GM19463 (cell line): ENCODE data around the gene GNB4.
A peak's percentile ranks its signal among the peaks of the same experiment; 100 is the strongest.

Experiments
- ATAC-seq: cut with Tn5 transposase; IDR thresholded peaks from one replicate; pipeline ENCODE4 v1.9.1; 2021; ENCODE audit warnings: mild to moderate bottlenecking, moderate library complexity; ENCODE audit not compliant: unreplicated experiment

Gene GNB4

GRCh38 chr3:179438841-179439240 is 12.4 kb downstream of the GNB4 start:
- ATAC-seq: peak; percentile 85

GRCh38 chr3:179436517-179436916 is 14.8 kb downstream of the GNB4 start:
- ATAC-seq: no peak

- ATAC-seq: no peak
Measured at GRCh38 chr3:179432451-179432850, 18.8 kb downstream of the GNB4 start.

- peak; percentile 71 for ATAC-seq
Measured at GRCh38 chr3:179432021-179432420, 19.2 kb downstream of the GNB4 start.

- ATAC-seq: no peak
Measured at GRCh38 chr3:179430277-179430870, 20.9 kb downstream of the GNB4 start.

GRCh38 chr3:179428876-179429548 is 22.3 kb downstream of the GNB4 start:
- ATAC-seq: no peak

GRCh38 chr3:179425075-179425474 is 26.2 kb downstream of the GNB4 start:
- no peak for ATAC-seq

- ATAC-seq: no peak
Measured at GRCh38 chr3:179421500-179421899, 29.8 kb downstream of the GNB4 start.

GRCh38 chr3:179418610-179419009 is 32.7 kb downstream of the GNB4 start:
- ATAC-seq: no peak

GRCh38 chr3:179416681-179417080 is 34.6 kb downstream of the GNB4 start:
- ATAC-seq: no peak

- ATAC-seq: no peak
Measured at GRCh38 chr3:179415377-179415776, 35.9 kb downstream of the GNB4 start.

- ATAC-seq: no peak
Measured at GRCh38 chr3:179414804-179415203, 36.5 kb downstream of the GNB4 start.

- no peak for ATAC-seq
Measured at GRCh38 chr3:179410999-179411398, 40.3 kb downstream of the GNB4 start.

GRCh38 chr3:179410331-179410730 is 40.9 kb downstream of the GNB4 start:
- ATAC-seq: no peak

GRCh38 chr3:179404307-179404706 is 47.0 kb downstream of the GNB4 start:
- no peak for ATAC-seq

GRCh38 chr3:179402963-179403362 is 48.3 kb downstream of the GNB4 start:
- no peak for ATAC-seq

GRCh38 chr3:179401561-179401960 is 49.7 kb downstream of the GNB4 start:
- ATAC-seq: no peak

- ATAC-seq: no peak
Measured at GRCh38 chr3:179398574-179399231, 52.6 kb downstream of the GNB4 start.

GRCh38 chr3:179391906-179392305 is 59.4 kb downstream of the GNB4 start:
- no peak for ATAC-seq

- ATAC-seq: no peak
Measured at GRCh38 chr3:179376474-179376873, 74.8 kb downstream of the GNB4 start.

GRCh38 chr3:179375091-179375999 is 75.9 kb downstream of the GNB4 start:
- ATAC-seq: no peak
